ENCODE results near the gene GPATCH11.

Gene GPATCH11

DNA sequence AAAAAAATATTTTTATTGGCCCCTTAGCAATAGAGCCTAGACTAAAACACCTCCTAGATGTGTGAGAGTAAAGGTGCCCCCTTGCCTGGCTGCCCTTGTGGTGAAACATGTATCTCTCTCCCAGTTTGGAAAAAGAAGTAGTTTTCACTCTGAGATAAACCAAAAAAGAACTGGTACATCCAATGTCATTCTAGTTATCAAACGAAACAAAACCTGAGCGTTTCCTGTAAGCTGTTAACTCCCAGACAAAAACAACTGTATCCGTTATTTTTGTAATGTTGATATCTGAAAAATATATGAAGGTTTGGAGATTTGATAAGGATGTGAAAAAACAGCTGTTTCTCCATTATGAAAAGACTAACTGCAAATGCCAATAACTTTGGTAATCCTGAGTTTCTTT, 24.5 kb upstream of the GPATCH11 start:
- no CpG with 5 or more reads among the region's 3 CpGs for WGBS, 2 donors (ENCODE audit: extremely low coverage in 2 of 2, insufficient read length in 2 of 2, insufficient replicate concordance in 1 of 2)

DNA sequence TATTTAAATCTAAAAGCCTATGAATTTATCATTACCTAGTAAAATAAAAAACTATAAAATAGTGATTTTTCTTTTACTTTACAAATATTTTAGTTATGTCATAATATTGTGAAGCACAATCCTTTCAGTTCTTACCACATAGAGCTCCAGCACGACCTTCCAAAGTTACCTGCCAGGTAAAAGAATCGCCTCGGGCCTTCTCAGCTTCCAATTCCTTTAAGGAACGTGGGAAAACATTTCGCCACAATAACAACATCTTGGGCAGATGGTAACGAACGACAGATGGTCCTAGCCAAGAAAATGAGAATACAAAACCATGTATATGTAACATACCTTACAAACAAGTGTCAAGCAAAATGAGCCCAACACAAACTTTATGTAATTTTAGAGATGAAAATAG, 23.9 kb upstream of the GPATCH11 start:
- Histone ChIP-seq H3K4me2 (ENCODE audit: insufficient read depth, low read length, poor library complexity, severe bottlenecking) (no peak overlapping the region), H4K91ac (ENCODE audit: low read depth, low read length, poor library complexity) (no peak overlapping the region), H3K36me3 (replicated peaks in 1 of 2; ENCODE audit: control insufficient read depth in 2 of 2, insufficient read depth in 2 of 2, low read length in 2 of 2) (peaks cover 6 to 81% of the 10 kb centered on the region in 2 donors), H3K18ac (ENCODE audit: low read length) (no peak overlapping the region), H2AK5ac (ENCODE audit: low read depth, low read length) (no peak overlapping the region), H3K23ac (ENCODE audit: low read depth, low read length, poor library complexity) (no peak overlapping the region), H3K9me3 (replicated peaks in 1 of 2; ENCODE audit: control insufficient read depth in 2 of 2, insufficient read depth in 1 of 2, low read depth in 1 of 2, low read length in 2 of 2) (no peaks in the 10 kb centered on the region), H2BK5ac (ENCODE audit: low read length) (no peak overlapping the region), H3K79me1 (ENCODE audit: low read depth, low read length) (no peaks in the 10 kb centered on the region), H2BK15ac (ENCODE audit: low read length) (no peak overlapping the region), H3K27me3 (ENCODE audit: control insufficient read depth in 3 of 3, insufficient read depth in 3 of 3, low read depth in 1 of 3, low read length in 3 of 3) (no peaks in the 10 kb centered on the region), H2BK12ac (ENCODE audit: low read length) (no peak overlapping the region), H4K8ac (ENCODE audit: low read depth, low read length) (no peak overlapping the region), H3K4me3 (ENCODE audit: low read length in 2 of 2) (no peak overlapping the region), H3K14ac (ENCODE audit: low read length) (no peak overlapping the region), H3K9ac (ENCODE audit: low read depth, low read length, poor library complexity) (no peak overlapping the region), H3K4me1 (ENCODE audit: control insufficient read depth in 2 of 2, insufficient read depth in 1 of 2, low read depth in 1 of 2, low read length in 2 of 2) (no peaks in the 10 kb centered on the region), H2BK120ac (ENCODE audit: low read depth, low read length) (no peak overlapping the region), H3K4ac (ENCODE audit: low read length) (no peak overlapping the region), H2AFZ (ENCODE audit: low read length) (no peak overlapping the region), H3K27ac (replicated peaks; ENCODE audit: low read length) (no peak overlapping the region)
- DNase-seq (ENCODE audit: low spot score), result no peak
- WGBS, 2 donors (ENCODE audit: extremely low coverage in 2 of 2, insufficient read length in 2 of 2, insufficient replicate concordance in 1 of 2), result no CpG with 5 or more reads among the region's 7 CpGs

More for the DNA sequence above, 24.5 kb upstream of the GPATCH11 start:
- Histone ChIP-seq H3K23ac (ENCODE audit: low read depth, low read length, poor library complexity) (no peak overlapping the region), H2BK5ac (ENCODE audit: low read length) (no peak overlapping the region), H3K79me1 (ENCODE audit: low read depth, low read length) (no peaks in the 10 kb centered on the region), H3K4me2 (ENCODE audit: insufficient read depth, low read length, poor library complexity, severe bottlenecking) (no peak overlapping the region), H2BK12ac (ENCODE audit: low read length) (no peak overlapping the region), H2AK5ac (ENCODE audit: low read depth, low read length) (no peak overlapping the region), H3K4me1 (ENCODE audit: control insufficient read depth in 2 of 2, insufficient read depth in 1 of 2, low read depth in 1 of 2, low read length in 2 of 2) (no peaks in the 10 kb centered on the region), H3K9ac (ENCODE audit: low read depth, low read length, poor library complexity) (no peak overlapping the region), H4K91ac (ENCODE audit: low read depth, low read length, poor library complexity) (no peak overlapping the region), H4K8ac (ENCODE audit: low read depth, low read length) (no peak overlapping the region), H2BK120ac (ENCODE audit: low read depth, low read length) (no peak overlapping the region), H2AFZ (ENCODE audit: low read length) (no peak overlapping the region), H3K4me3 (ENCODE audit: low read length in 2 of 2) (no peak overlapping the region), H3K9me3 (replicated peaks in 1 of 2; ENCODE audit: control insufficient read depth in 2 of 2, insufficient read depth in 1 of 2, low read depth in 1 of 2, low read length in 2 of 2) (no peaks in the 10 kb centered on the region), H3K27me3 (ENCODE audit: control insufficient read depth in 3 of 3, insufficient read depth in 3 of 3, low read depth in 1 of 3, low read length in 3 of 3) (no peaks in the 10 kb centered on the region), H3K4ac (ENCODE audit: low read length) (no peak overlapping the region), H3K27ac (replicated peaks; ENCODE audit: low read length) (no peak overlapping the region), H2BK15ac (ENCODE audit: low read length) (no peak overlapping the region), H3K14ac (ENCODE audit: low read length) (no peak overlapping the region), H3K36me3 (replicated peaks in 1 of 2; ENCODE audit: control insufficient read depth in 2 of 2, insufficient read depth in 2 of 2, low read length in 2 of 2) (peaks cover 3 to 79% of the 10 kb centered on the region in 2 donors), H3K18ac (ENCODE audit: low read length) (no peak overlapping the region)
- DNase-seq (ENCODE audit: low spot score), result no peak

DNA sequence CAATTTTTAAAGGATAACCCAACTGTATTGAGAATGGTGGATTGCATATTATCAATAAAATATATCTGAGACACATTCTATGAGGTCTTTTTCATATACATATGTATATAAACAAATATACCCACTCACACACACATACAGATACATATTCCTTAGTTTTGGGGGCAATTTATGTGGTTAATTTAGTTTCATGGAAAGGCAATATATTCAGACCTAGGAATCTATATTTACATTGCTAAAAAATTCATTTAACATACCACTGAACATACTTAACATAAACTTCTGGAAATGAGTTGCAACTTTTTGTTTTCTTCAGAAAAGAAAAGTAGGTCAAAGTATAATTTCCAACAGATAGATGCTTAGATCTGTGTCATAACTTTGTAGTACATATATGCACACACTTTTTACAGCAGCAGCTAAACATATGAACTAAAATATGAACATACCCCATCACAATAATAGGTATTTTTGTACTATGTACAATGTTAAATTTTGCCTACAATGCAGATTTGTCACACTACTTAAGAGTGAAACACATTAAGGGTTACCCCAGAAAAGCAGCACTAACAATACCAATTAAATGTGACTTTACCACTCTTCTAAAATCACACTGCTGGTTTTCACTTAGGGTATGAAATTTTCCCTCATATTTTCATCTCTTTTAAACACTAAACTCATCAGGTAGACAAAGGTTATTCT, 23.2 kb upstream of the GPATCH11 start:
- Histone ChIP-seq H3K4ac (ENCODE audit: low read length) (no peak overlapping the region), H3K4me3 (ENCODE audit: low read length in 2 of 2) (no peak overlapping the region), H3K79me1 (ENCODE audit: low read depth, low read length) (no peaks in the 10 kb centered on the region), H3K4me1 (ENCODE audit: control insufficient read depth in 2 of 2, insufficient read depth in 1 of 2, low read depth in 1 of 2, low read length in 2 of 2) (no peaks in the 10 kb centered on the region), H3K27me3 (ENCODE audit: control insufficient read depth in 3 of 3, insufficient read depth in 3 of 3, low read depth in 1 of 3, low read length in 3 of 3) (no peaks in the 10 kb centered on the region), H2AK5ac (ENCODE audit: low read depth, low read length) (no peak overlapping the region), H3K27ac (replicated peaks; ENCODE audit: low read length) (no peak overlapping the region), H2AFZ (ENCODE audit: low read length) (no peak overlapping the region), H3K9me3 (replicated peaks in 1 of 2; ENCODE audit: control insufficient read depth in 2 of 2, insufficient read depth in 1 of 2, low read depth in 1 of 2, low read length in 2 of 2) (no peaks in the 10 kb centered on the region), H2BK120ac (ENCODE audit: low read depth, low read length) (no peak overlapping the region), H2BK5ac (ENCODE audit: low read length) (no peak overlapping the region), H3K14ac (ENCODE audit: low read length) (no peak overlapping the region), H3K4me2 (ENCODE audit: insufficient read depth, low read length, poor library complexity, severe bottlenecking) (no peak overlapping the region), H3K9ac (ENCODE audit: low read depth, low read length, poor library complexity) (no peak overlapping the region), H3K23ac (ENCODE audit: low read depth, low read length, poor library complexity) (no peak overlapping the region), H3K36me3 (replicated peaks in 1 of 2; ENCODE audit: control insufficient read depth in 2 of 2, insufficient read depth in 2 of 2, low read length in 2 of 2) (peaks cover 6 to 81% of the 10 kb centered on the region in 2 donors), H2BK12ac (ENCODE audit: low read length) (no peak overlapping the region), H4K8ac (ENCODE audit: low read depth, low read length) (no peak overlapping the region), H4K91ac (ENCODE audit: low read depth, low read length, poor library complexity) (no peak overlapping the region), H3K18ac (ENCODE audit: low read length) (no peak overlapping the region), H2BK15ac (ENCODE audit: low read length) (no peak overlapping the region)
- DNase-seq (ENCODE audit: low spot score), result no peak

DNA sequence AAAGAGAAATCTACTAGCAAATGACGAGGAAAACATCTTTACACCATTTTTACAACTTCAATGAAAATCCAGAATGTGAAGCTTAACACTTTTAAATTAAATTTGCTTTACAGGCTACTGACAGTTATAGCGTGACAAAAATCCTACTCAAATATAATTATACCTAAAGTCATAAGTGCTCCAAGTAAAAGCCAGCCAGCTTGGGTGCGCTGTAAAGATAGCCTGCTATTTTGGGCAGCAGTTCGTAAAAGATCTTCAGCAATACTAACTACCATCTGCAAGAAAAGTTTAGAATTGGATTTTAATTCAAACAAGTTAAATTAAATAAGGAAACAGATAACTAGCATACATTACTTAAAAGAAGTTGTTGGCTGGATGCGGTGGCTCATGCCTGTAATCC, 22.5 kb upstream of the GPATCH11 start:
- WGBS, 2 donors (ENCODE audit: extremely low coverage in 2 of 2, insufficient read length in 2 of 2, insufficient replicate concordance in 1 of 2), result no CpG with 5 or more reads among the region's 5 CpGs
- H2BK12ac ChIP-seq (ENCODE audit: low read length), result no peak overlapping the region

More for the DNA sequence above, 22.5 kb upstream of the GPATCH11 start:
- Histone ChIP-seq H3K9ac (ENCODE audit: low read depth, low read length, poor library complexity) (no peak overlapping the region), H2AFZ (ENCODE audit: low read length) (no peak overlapping the region), H2AK5ac (ENCODE audit: low read depth, low read length) (no peak overlapping the region), H2BK120ac (ENCODE audit: low read depth, low read length) (no peak overlapping the region), H3K4me1 (ENCODE audit: control insufficient read depth in 2 of 2, insufficient read depth in 1 of 2, low read depth in 1 of 2, low read length in 2 of 2) (no peaks in the 10 kb centered on the region), H3K4me2 (ENCODE audit: insufficient read depth, low read length, poor library complexity, severe bottlenecking) (no peak overlapping the region), H3K4ac (ENCODE audit: low read length) (no peak overlapping the region), H2BK15ac (ENCODE audit: low read length) (no peak overlapping the region), H3K23ac (ENCODE audit: low read depth, low read length, poor library complexity) (no peak overlapping the region), H3K36me3 (replicated peaks in 1 of 2; ENCODE audit: control insufficient read depth in 2 of 2, insufficient read depth in 2 of 2, low read length in 2 of 2) (peaks cover 6 to 80% of the 10 kb centered on the region in 2 donors), H3K9me3 (replicated peaks in 1 of 2; ENCODE audit: control insufficient read depth in 2 of 2, insufficient read depth in 1 of 2, low read depth in 1 of 2, low read length in 2 of 2) (no peaks in the 10 kb centered on the region), H3K79me1 (ENCODE audit: low read depth, low read length) (no peaks in the 10 kb centered on the region), H4K8ac (ENCODE audit: low read depth, low read length) (no peak overlapping the region), H3K27ac (replicated peaks; ENCODE audit: low read length) (no peak overlapping the region), H4K91ac (ENCODE audit: low read depth, low read length, poor library complexity) (no peak overlapping the region), H3K27me3 (ENCODE audit: control insufficient read depth in 3 of 3, insufficient read depth in 3 of 3, low read depth in 1 of 3, low read length in 3 of 3) (no peaks in the 10 kb centered on the region), H3K4me3 (ENCODE audit: low read length in 2 of 2) (no peak overlapping the region), H3K18ac (ENCODE audit: low read length) (no peak overlapping the region), H2BK5ac (ENCODE audit: low read length) (no peak overlapping the region), H3K14ac (ENCODE audit: low read length) (no peak overlapping the region)
- no peak for DNase-seq (ENCODE audit: low spot score)

All from neuronal stem cell (in vitro differentiated cells).